HG03139 (cell line): ENCODE results near the gene RASGEF1B.
A peak's percentile ranks its signal among the peaks of the same experiment; 100 is the strongest.

Experiments used
- ATAC-seq: cut with Tn5 transposase; IDR thresholded peaks from one replicate; pipeline ENCODE4 v1.9.1; 2021; ENCODE audit not compliant: unreplicated experiment

Gene RASGEF1B

DNA sequence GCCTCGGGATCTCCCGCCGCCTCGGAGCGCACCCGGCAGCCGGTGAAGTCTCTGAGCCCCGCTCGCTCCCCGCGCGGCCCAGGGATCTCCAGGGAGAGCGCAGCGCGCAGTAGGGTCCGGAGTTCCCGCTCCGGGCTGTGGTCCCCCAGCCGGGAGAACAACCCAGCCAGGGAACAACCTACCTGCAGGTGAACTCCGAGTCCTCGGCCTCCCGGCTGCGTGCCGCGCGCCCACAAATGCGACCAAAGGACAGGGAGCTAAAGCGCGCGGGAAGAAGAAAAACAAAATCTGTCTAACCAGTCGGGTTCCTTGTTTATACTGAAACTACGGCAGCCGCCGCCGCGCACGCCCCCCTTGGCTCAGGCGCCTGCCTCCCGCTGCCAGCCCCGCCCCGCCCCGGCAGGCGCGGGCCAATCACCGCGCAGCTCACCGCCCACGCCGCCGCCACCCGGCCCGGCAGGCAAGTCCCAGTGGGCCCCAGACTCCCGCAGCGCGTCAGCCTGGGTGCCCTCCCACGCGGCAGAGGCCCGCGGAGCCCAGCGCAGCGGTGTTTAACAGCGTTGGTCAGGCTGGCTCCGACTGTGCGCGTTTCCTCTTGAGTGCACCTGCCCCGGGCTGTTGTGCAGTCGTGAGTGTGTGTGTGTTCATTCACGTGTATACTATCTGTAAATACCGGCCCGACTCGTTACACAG lies at the start of gene RASGEF1B:
Gene RASGEF1B (minus strand): TSS at position 320 of the 693 bp plus-strand sequence. CDS start 12,399 bp downstream, outside the sequence.
- peak; percentile 87 for ATAC-seq

DNA sequence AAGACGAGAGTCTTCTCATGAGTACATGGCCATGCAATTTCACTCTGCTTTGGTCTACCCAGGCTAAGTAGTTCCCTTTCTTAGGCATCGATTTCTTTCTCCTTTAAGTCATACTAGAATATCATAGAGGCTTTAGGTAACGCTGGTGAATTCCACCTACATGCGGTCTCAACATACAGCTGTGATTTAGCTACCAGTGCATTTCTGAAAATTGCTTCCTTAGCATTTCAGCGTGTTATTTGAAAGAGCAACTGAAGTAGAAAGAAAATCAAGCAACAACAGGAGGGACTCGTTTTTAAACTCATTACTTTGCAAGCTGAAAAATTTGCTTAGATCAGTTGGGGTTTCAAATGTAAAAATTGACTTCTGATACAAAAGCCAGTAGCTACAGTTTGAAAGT lies 48.1 kb upstream of the RASGEF1B start:
- no peak for ATAC-seq

- ATAC-seq: no peak
These were observed 47.7 kb upstream of the RASGEF1B start for GRCh38 chr4:81519427-81519773.

- no peak for ATAC-seq
These were observed 47.2 kb upstream of the RASGEF1B start for GRCh38 chr4:81518762-81519426.

DNA sequence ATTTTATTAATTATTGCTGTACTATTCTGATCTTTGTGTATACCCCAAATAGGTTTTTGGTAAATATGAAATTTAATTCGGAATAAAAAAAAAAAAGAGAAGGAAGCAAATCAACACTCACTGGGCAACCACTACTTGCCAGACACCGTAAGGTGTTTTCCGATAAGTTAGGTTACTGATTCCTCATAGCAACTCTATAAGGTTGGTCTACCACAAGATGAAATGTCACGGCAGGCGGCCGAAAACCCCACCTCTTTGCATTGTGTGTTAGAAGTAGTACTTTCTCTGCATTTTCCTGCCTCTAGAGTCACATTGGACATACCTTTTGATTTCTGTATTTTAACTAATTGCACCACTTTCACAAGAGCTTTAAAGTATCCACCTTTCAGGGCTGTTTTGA lies 44.5 kb upstream of the RASGEF1B start:
- no peak for ATAC-seq

GRCh38 chr4:81512757-81513501 lies 41.2 kb upstream of the RASGEF1B start:
- no peak for ATAC-seq

DNA sequence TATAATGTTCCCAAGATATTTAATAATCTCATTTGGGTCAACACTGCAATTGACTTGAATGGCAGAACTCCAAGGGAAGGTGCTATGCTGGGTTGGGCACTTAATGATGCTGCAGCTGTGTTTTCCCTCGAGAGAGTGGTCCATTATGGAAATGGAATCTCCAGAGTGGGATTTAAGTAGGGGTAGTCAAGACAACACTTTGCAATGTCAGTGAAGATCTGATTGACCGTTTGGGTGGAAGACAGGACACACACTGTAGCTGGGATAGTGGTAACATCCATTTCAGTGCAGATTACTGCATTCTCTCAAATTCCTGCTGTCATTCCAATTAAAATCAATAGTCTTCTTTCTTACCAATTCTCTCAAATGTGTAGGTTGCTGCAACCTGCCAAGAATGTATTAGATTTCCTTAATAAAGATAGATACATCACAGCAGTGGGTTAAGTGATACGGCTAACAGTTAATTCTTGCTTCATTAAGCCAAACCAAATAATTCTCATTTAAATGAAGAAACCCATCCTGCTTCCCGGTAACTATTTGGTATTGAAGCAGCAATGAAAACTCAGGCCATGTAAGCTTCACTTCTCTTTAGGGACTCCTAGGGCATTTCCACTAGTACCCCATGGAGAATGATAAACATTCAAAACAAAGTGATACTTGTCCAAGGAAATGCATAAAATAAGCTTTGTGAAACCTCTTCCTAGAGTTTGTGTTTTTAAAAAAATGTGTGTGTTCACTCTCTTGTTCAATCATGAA lies 40.5 kb upstream of the RASGEF1B start:
- ATAC-seq: no peak

DNA sequence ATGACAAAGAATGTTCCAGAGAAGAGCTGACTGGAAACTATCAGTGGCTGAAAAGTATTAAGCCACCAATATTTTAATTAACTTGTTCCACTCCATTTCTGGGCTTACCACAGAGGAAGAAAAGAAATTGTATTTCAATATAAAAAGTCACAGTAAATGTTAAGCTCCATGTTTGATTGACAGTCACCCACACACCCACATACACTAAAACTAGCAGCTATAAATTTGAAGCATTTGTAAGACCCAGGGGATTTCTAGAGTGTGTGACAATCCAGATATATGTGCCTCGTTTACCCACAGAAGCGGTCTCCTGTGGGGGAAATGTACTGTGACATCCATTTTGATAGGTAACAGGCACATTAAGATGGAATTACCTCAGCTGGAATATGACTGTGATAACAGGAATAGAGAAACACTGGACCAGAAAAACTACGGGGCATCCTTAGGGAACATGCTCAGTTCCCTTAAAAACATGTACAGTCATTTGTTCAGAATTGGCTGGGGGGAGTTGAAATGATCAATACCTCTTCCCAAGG lies 39.0 kb upstream of the RASGEF1B start:
- no peak for ATAC-seq

DNA sequence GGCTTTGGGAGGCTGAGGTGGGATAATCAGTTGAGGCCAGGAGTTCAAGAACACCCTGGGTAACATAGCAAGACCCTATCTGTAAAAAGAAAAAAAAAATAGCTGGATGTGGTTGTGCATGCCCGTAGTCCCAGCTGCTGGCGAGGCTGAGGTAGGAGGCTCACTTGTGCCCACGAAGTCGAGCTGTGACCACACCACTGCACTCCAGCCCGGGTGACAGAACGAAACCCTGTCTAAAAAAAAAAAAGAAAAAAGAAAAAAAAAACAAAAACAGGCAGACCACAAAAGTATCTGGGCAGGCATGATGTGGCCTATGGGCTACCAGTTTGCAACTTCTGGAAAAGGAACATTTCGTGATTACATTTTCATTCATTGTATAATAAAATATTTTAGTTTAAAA lies 38.1 kb upstream of the RASGEF1B start:
- no peak for ATAC-seq

- ATAC-seq: no peak
These were observed 37.5 kb upstream of the RASGEF1B start for GRCh38 chr4:81509191-81509590.

DNA sequence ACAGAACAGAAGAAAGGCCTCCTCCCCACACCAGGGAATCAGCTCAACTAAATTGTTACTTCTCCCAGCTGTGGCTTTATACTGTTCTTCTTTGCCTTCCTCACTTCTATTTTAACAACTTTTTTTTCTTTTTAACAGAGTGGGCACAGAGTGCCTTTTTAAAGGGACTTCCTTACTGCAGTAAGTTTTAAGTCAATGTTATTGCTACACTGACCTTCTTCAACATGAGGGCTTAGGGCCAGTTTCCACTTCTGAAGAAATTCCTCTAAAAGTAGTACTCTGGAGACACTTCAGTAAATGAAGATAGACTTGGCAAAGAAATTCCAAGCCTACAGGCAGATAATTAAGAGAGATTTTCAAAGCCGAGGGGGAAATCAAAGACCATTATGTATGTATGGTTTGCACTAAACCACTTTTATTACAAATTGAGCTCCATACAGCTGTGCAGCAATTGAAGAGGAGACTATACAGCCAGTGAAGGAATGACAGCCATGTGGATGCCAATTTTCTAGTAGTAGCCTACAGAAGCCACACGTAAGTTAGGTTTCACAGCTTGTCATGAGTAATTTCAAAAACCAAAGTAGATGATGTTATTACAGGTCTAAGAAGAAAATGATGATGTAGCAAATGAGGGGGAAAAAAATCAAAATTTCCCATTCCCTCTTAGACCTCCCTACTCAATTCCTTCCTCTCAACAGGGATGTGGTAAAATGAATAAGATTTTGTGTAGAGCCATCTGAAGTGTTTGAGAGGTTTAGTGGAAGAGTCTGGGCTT lies 36.9 kb upstream of the RASGEF1B start:
- no peak for ATAC-seq

GRCh38 chr4:81507530-81507929 lies 35.8 kb upstream of the RASGEF1B start:
- ATAC-seq: no peak

GRCh38 chr4:81506731-81507130 lies 35.0 kb upstream of the RASGEF1B start:
- ATAC-seq: no peak

DNA sequence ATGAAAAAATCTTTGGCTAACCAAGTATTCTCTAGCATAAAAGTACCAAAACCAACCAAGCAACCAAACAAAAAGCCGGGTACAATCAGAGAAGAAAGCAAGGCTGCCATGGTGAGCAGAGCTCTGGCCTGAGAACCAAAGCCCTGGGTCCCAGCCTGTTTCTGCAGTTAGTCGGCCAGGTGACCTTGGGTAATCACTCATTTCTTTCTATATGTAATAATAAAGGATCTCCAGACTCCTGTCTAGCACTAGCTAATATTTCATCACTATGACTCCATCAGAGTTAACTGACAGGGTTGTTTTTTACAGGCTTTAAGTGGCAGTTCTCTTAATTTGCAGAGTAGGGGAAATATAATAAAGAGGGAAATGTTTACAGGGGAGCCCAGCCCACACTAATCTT lies 34.0 kb upstream of the RASGEF1B start:
- ATAC-seq: no peak

- peak; percentile 48 for ATAC-seq
These were observed 33.4 kb upstream of the RASGEF1B start for GRCh38 chr4:81505004-81505598.

DNA sequence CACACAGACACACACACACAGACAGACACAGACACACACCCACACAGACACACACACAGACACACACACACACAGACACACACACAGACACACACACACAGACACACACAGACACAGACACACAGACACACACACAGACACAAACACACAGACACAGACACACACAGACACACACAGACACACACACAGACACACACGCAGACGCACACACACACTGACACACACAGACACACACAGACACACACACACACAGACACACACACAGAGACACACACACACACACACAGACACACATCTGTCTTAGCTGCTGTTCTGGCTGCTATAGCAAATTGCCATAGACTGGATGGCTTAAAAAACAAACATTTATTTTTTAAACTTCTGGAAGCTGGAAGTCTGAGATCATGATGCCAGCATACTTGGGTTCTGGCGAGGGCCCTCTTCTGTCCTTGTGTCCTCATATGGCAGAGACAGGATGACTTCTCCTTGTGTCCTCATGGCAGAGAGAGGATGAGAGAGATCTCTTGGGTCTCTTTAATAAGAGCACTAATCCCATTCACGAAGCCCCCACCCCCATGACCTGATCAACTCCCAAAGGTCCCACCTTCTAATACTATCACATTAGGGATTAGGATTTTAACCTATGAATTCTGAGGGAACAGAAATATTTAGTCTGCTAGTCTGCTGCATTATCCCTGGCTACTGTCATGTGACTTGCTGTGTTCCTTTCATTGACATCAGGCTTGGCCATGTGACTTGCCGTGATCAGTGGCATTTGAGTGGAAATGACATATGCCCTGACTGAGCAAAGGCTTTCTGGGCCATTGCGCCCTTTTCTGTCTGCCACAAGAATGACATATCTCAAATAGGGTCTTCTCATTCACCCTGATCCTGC lies 32.7 kb upstream of the RASGEF1B start:
- no peak for ATAC-seq

DNA sequence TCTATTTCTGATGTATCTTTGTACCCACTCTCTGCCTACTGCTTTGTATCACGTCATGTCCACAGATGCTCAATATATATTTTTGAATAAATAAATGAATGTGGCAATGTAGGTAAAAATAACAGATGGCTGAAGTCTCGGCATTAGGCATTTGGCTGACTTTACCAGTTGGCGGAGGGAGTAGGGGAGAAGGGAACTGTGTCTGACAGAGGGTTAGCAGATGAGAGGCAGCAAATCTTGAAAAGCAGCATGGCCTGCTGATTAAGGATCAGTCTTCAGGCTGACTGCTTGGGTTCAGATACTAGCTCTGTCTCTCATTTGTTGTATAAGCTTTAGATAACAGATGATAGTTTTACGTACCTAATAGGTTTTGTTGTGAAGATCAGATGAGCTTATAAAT lies 31.9 kb upstream of the RASGEF1B start:
- ATAC-seq: no peak

GRCh38 chr4:81502564-81502963 lies 30.9 kb upstream of the RASGEF1B start:
- no peak for ATAC-seq

GRCh38 chr4:81499840-81500239 lies 28.1 kb upstream of the RASGEF1B start:
- no peak for ATAC-seq
